Activated T-helper 9 cell treated with anti-CD3 and anti-CD28 coated beads, Interleukin-2, amount 50 U/mL, for 16 hours (primary cell): Measurements from ENCODE around the gene IGFALS.

Experiments
- DNase-seq: peaks from one replicate; pipeline ENCODE4 v3.0.0-alpha.2; 2020; ENCODE audit warnings: low read depth

The IGFALS gene

DNA sequence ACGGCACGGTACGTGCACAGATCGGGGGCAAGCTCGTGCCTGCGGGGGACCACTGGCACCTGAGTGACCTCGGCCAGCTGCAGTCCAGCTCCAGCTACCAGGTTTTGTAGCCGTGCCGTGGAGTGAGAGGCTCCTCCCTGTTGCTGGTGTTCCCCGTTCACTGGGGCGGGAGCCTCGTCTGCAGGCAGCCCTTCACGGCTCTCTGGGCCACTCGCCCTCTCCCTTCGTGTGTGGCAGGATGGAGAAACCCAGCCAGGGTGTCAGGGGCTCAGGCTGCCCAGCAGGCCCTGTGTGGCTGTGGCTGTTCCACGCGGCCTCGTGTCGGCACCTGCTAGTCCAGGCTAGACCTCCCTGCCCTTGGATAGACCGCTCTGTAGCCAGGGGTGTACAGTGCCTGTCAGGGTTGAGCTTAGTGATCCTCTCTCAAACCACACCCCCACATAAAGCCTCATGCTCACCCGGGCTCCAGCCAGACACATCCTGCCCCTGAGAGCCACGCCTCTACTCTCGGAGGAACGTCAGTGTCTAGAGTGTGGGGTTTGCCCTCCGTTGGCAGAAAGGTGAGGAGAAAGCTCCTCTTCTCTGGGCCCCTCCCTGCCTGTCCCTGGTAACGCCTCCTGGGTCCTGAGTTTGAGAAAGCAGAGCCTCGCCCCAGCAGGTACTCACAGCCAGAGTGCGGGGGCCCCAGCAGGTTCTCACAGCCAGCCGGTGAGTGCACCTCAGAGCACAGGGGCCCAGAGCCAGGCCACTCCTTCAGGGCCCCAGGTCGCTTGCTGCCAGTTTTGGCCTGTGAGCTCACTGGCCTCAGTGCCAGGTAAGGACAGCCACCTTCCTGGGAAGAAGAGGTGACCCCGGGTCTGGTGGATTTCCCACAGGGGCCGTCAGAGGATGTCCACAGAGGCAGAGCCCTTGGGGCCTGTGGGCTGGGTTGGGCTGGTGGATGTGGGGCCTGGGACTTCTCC lies 49.8 kb downstream of the IGFALS start:
- no peak for DNase-seq

DNA sequence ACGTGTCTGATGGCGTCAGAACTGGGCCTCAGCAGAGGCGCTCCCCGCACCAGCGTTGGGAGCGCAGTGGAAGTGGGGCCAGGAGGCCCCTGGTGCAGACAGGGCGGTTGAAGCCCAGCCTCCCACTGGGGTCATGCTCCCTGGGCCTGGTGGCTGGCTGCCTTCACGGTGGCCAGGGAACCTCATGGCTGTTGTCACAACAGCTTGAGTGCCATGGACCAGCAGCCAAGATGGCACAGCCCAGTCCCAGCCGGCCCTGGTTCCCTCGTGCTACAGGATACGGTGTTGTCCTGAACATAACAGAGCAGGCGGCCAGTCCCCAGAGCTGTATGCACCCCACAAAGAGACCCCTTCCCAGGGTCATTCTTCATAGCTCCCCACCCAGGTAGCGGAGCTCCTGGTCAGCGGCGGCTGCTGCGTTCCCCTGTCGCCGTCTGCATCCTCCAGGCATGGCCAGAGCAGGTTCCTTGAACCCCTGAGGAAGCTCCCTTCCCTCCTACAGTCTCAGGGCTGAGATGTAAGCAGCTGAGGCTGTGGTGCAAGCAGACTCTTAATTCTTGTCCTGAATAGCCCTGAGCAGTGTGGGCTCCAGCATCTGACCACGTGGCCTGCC lies 51.8 kb downstream of the IGFALS start:
- no peak for DNase-seq

DNA sequence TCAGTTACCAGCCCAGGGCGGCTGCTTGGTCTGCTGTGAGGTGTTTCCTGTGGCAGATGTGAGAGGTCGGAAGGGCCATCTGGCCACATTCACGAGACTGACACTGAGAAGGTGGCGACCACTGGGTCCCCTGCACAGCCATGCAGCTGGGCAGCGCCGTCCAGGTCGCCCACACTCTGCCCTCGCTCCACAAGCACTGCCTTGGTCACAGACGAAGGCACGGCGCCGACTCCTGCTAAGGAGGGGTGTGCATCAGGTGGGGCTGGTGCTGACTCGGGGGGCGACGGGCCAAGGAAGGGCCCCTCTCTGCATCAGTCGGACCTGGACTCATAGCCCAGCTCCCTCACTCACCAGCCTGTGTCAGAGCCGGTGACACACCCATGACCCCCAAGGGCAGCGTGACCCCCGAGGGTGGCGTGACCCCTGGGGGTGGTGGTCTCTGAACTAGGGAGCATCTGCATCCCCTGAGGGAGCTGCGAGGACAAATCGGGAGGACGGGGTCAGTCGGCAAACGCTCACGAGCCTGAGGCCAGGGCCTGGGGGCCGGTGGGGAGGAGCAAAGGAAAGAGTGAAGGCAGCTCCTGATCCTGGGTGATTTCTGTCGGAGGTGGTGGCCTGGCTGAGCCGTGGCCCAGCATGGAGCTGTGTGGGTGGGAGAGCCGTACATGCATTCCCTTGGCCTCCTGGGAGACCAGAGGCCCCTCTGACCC lies 52.6 kb downstream of the IGFALS start:
- DNase-seq = no peak
